ENCODE results near the gene ARHGAP6.

DNA sequence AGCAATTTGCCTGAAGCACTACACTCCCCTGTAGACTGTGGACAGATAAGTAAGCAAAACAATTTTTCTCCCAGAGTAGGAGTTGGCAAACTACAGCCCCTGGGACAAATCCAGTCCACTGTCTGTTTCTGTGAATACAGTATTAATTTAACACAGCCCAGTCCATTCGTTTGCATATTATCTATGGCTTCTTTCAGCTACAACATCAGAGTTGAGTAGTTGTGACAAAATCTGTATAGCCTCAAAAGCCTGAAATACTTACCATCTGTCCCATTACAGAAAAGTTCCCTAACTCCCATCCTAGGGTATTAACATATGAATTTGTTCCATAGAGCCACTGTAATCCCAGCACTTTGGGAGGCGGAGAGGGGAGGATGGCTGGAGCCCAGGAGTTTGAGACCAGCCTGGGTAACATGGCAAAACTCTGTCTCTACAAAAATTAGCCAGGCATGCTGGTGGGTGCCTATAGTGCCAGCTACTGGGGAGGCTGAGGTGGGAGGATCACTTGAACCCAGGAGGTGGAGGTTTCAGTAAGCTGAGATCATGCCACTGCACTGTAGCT, 319.5 kb downstream of the ARHGAP6 start:
- TF ChIP-seq EZH2 (IDR thresholded peaks at IDR 0.05; ENCODE audit: insufficient read depth, poor library complexity, severe bottlenecking) (no peak), EZH2phosphoT487 (IDR thresholded peaks at IDR 0.05; ENCODE audit: insufficient read depth, low read depth) (no peak)

Measured in GM23248 (cell line).